ENCODE results near the gene COL2A1.

The COL2A1 gene

DNA sequence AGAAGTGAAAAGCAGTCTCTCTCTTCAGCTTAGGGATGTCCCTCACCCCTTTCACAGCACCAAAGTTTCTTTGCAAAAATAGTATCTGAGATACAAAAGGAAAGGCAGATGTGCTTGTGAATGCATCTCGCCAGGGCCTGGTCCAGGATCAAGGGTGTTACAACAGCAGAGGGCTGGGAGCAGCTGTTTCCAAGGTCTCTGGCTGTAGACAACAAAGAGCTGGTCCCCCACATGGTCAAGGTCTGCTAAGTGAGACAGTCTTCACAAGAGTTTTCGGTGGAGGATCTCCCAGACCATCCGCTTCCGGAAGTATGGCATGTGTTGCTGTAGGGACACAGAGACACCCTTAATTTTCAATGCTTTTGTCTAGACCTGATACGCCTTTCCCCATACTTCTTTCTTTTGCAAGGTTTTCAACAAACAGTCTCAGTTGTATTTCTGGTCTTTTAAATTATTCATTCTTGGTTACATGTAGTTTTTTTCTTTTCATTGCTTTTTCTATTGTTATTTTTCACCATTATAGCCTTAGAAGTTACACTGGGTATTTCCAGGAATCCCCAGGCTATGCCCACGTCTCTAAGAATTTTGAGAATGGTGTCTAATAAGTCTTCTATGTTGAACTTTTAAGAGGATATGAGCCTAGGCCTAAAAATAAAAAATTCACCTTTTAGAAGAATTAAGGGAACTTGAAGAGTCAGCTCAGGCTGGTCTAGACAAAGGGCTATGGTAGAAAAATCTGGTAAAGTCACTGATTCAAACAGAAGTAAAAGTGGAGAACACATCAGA, 41.0 kb upstream of the COL2A1 start:
- no peak overlapping the region for H3K4me3 ChIP-seq (replicated peaks in 1 of 2; ENCODE audit: low read depth in 2 of 2, low read length in 2 of 2)
- TF ChIP-seq, protein P1, sequence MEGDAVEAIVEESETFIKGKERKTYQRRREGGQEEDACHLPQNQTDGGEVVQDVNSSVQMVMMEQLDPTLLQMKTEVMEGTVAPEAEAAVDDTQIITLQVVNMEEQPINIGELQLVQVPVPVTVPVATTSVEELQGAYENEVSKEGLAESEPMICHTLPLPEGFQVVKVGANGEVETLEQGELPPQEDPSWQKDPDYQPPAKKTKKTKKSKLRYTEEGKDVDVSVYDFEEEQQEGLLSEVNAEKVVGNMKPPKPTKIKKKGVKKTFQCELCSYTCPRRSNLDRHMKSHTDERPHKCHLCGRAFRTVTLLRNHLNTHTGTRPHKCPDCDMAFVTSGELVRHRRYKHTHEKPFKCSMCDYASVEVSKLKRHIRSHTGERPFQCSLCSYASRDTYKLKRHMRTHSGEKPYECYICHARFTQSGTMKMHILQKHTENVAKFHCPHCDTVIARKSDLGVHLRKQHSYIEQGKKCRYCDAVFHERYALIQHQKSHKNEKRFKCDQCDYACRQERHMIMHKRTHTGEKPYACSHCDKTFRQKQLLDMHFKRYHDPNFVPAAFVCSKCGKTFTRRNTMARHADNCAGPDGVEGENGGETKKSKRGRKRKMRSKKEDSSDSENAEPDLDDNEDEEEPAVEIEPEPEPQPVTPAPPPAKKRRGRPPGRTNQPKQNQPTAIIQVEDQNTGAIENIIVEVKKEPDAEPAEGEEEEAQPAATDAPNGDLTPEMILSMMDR (IDR thresholded peaks at IDR 0.05; ENCODE audit: low read depth, low read length), result no peak
- DNase-seq (ENCODE audit: low read depth in 2 of 2), result no peak

DNA sequence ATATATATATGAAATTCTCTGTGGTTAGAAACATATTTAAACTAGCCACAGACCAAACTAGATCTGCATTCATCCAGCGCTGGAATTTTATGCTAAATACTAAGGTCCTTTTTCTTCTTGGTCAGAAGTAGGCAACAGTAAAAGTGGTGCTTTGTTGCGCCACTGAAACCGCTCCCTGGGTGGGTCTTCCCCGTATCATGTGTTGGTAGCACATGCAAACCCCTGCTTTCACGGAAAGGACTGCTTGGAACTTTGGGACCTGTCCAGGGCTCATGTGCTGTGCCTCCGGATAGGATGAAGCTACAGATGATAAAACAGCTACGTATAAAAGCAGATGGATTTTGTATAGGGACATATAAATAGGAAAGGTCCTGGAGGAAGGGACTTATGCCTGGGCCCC, 40.1 kb upstream of the COL2A1 start:
- TF ChIP-seq, protein P1 (IDR thresholded peaks at IDR 0.05; ENCODE audit: low read depth, low read length), result no peak
- DNase-seq (ENCODE audit: low read depth in 2 of 2), result no peak
- H3K4me3 ChIP-seq (replicated peaks in 1 of 2; ENCODE audit: low read depth in 2 of 2, low read length in 2 of 2), result no peak overlapping the region

- DNase-seq (ENCODE audit: low read depth in 2 of 2), result no peak
- TF ChIP-seq, protein P1 (IDR thresholded peaks at IDR 0.05; ENCODE audit: low read depth, low read length), result no peak
- no peak overlapping the region for H3K4me3 ChIP-seq (replicated peaks in 1 of 2; ENCODE audit: low read depth in 2 of 2, low read length in 2 of 2)
These were observed 39.5 kb upstream of the COL2A1 start for GRCh38 chr12:48043771-48044170.

- DNase-seq (ENCODE audit: low read depth in 2 of 2), result no peak
- H3K4me3 ChIP-seq (replicated peaks in 1 of 2; ENCODE audit: low read depth in 2 of 2, low read length in 2 of 2), result no peak overlapping the region
- TF ChIP-seq, protein P1 (IDR thresholded peaks at IDR 0.05; ENCODE audit: low read depth, low read length), result no peak
These were observed 37.5 kb upstream of the COL2A1 start for GRCh38 chr12:48041591-48042423.

DNA sequence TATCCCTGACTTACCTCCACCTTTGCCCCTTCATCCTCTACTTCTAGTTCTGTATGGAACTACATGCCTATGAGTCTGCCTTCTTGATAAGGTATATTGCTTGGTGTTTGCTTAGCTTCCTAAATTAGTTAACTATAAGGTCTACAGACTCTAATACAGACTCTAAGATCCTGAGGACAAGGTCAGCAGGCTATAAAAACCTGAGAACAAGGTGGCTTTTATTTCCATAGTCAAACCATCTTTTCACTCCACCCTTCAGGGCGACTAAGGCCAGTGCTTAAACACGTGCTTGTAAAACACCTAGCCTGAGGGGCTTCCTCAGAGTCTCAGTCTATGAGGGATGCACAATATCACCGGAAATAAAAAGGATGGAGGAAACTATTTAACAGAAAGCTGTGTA, 36.1 kb upstream of the COL2A1 start:
- H3K4me3 ChIP-seq (replicated peaks in 1 of 2; ENCODE audit: low read depth in 2 of 2, low read length in 2 of 2), result no peak overlapping the region
- TF ChIP-seq, protein P1 (IDR thresholded peaks at IDR 0.05; ENCODE audit: low read depth, low read length), result no peak
- DNase-seq (ENCODE audit: low read depth in 2 of 2), result no peak

DNA sequence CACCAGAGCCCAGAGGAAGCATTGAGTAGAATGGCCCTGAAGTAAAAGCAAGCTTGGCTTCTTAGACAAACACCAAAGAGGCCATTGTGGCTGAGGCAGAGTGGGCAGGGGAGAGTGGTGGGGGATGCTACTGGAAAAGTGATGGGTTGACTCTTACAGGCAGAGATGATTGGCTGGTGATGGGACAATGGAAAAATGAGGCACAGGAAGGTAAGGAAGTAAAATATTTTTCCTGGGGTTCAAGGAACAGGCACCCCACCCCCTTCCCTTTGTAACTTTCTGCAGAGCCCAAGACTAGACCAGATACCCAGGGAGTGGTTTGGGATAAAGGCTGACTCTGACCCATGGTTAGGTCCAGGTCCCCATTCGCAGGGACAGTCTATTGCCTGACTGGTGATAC, 34.9 kb upstream of the COL2A1 start:
- no peak overlapping the region for H3K4me3 ChIP-seq (replicated peaks in 1 of 2; ENCODE audit: low read depth in 2 of 2, low read length in 2 of 2)
- DNase-seq (ENCODE audit: low read depth in 2 of 2), result no peak
- TF ChIP-seq, protein P1 (IDR thresholded peaks at IDR 0.05; ENCODE audit: low read depth, low read length), result no peak
